Ramos (cell line): ENCODE data around the gene PSMD13.

Source experiments
- in situ Hi-C: fragments of 300-500 bp; cut with MboI; formaldehyde crosslinking; loops from one replicate; pipeline ENCODE4 v1.14.3; 2022; ENCODE audit warnings: low sequenced_read_pairs; ENCODE audit not compliant: unreplicated experiment

Gene PSMD13

DNA sequence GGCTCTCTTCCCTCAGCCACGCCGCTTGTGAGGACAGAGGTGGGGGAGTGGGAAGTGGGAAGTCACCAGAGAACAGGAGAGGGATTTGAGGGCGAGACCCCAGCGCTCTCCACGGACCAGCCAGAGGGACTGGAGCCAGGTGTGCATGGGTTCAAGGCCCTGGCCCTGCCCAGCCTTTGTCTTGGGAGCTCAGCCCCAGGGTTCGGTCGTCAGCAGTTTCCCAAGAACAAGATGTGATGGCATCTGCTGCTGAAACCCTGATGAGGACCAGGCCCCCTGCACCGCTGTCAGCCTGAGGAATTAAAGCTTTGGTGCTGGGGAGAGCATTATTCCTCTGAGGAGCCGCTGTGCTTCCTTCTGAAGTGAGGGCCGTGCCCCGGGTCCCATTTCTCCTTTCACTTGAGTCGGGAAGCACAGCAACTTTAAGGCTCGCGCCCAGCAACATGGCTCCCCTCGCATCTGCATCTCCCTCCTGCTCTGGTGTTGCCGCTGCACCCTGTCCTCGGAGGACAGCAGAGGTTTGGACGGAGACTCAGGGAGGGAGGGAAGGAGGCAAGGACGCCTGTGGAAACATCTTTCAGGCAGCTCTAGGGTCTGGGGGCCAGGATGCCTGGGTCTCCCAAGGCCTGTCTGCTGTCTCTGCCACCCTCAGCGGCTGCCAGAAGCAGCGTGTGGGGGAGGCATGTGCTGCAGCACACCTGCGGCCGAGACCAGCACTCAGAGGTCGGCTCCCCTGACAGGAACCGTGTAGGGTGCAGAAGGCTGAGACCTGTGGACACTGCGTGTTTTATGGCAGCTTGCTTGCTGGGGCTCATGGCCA is 58.8 kb downstream of the PSMD13 start:
- in situ Hi-C loops = no loop called here

DNA sequence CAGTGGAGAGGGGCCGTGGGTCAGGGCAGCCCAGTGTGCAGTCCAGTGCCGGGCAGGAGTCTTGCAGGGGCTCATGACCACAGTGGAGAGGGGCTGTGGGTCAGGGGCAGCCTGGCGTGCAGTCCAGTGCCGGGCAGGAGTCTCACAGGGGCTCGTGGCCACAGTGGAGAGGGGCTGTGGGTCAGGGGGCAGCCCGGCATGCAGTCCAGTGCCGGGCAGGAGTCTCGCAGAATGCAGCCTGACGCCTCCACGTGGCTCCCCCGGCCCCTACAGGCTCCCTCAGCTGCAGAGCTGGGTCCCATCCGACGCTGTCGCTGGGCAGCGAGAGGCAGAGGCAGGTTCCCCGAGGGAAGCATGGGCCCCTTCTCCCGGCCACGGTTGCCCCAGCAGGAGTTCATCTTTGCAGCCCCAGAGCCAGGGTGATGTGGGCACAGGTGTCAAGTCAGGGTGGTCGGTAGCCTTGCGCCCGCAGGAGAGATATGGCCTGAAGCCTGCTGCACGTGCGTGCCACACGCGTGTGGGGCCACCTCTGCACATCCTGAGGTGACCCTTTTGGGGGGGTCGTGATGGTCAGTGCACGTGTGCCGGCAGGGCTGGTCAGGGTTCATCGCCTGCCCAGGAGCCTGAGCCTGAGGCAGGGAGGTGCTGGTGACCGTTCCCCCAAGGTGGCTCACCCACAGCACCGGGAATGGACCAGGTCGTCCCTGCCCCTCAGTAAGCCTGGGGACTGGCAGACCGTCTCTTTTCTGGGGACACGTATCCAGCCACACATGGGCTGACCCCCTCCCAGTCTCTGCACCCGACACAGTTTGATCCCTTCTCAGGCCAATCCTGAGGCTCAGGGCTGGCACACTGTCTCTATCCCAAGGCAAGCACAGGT is 59.6 kb downstream of the PSMD13 start:
- in situ Hi-C loops = no loop called here

DNA sequence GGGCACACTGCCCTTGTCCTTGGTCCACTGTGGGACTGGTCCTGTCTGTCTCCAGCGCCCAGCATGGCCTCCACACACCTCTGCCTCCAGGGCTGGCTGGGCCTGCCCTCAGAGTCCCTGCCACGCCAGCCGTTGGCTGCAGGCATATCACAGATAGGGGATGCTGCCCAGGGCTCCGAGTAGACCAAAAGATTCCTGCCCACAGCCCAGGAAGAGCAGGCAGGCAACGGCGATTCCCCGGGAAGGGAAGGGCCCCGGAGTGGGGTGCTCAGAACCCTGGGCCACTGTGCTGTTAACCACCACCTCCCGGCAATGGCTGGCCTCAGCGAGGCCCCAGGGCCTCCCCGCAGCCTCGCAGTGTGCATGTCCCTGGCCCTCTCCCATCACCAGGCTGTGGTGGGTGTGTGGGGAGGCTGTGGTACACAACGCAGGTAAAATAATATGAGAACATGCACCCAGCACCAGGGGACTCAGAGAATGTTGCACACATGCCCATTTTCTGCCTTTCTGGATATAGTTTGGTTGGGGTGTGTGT is 60.3 kb downstream of the PSMD13 start:
- in situ Hi-C loops = no loop called here

DNA sequence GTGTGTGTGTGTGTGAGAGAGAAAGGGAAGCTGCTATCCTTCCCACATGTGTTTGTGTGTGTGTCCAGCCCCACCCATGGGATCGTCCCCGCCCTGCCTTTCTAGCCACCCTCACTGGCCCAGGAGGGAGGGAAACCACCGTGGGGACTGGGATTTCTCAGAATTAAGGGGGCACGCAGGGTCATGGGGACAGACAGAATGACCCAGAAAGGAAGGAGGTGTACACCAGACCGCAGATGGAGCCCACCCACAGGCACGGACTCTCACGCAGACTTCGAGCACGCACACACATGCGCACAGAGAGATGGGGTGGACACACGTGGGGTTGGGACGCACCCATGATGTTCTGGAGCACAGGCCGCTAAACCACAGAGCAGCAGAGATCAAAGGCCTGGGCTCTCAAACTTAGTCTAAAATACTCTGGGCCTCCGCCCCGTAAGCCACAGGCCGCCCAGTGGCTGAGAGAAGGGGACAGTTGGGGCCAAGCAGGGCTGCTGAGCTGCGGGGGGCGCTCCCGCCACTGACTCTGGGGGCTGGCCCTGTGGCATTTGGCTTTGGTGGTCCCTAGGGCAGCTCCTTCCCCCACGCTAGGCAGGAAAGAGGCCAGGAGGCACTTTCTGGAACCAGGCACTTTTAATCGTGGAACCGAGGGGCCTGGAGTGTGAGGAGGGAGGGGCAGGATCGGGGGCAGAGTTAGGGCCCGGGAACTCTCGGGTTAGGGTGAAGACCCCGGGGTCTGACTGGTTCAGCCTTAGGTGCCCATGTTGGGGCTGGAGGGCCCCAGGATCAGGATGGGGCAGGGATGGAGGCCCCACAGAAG is 61.0 kb downstream of the PSMD13 start:
- in situ Hi-C loops = no loop called here

DNA sequence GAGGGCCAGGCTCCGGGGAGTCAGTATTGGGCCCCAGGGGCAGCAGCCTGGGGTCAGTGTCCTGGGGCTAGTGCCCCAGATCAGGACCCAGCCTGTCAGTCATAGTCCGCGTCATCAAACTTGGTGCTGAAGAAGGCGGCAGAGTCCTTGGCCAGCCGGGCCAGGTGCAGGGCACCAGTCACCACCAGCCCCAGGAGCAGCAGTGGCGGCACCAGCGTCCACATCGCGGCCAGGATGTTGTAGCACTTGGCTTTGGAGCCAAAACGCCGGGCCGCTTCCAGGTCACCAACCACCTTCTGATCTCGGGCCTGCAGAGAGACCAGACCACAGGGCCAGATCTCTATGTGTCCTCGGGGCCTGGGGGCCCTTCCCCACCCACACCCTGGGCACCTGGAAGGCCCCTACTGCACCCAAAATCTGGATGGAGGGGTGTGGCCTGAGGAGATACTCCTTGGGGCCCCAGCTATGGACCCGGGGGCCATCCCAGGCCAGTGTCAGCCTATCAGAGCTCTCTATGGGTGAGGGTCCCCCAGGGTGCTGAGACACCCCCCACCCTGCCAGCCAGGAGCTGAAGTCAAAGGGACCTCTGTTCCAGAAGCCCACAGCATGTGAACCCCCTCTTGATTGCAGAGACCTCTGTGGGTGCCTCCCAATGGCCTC is 61.8 kb downstream of the PSMD13 start:
- in situ Hi-C loops = no loop called here

DNA sequence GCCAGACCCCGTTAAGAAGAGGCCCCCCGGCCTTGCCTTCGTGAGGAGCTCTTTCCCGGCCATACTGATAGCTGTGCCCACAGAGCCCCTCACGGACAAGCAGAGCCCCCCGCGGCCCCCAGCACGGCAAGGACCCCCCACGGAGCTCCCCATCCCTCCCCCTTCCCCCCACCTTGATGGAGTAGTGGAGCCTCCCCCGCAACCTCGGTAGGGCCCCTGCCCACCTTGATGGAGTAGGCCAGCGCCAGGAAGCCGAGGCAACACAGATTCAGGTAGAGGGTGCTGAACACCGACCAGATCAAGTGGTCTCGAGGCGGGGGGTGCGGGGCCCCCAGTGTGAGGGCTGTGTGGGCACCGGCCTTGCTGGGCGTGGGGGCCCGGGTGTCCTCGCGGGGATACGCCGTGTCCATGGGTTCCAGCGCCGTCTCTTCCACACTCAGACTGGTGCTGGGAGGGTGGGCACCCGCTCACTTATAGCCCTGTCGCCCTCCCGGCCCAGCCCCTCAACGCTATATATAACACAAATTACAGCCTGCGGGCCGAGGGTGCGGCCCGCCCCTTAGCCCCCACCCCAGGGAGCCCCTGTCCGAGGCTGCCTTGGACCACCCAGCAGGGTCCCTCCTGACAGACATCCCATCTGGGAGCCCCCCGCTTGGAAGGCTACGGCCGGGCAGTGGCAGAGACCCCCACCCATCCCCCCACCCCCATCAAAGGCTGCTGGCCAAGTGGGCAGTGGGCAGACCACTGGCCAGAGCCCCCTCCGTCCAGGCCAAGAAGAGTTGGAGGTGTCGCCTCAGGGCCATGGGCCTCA is 62.5 kb downstream of the PSMD13 start, which contains the start of gene IFITM5:
IFITM5 (minus strand) TSS at position 446 of the 811 bp plus-strand sequence; CDS start at position 410, 36 bp downstream.
- in situ Hi-C loops = no loop called here

DNA sequence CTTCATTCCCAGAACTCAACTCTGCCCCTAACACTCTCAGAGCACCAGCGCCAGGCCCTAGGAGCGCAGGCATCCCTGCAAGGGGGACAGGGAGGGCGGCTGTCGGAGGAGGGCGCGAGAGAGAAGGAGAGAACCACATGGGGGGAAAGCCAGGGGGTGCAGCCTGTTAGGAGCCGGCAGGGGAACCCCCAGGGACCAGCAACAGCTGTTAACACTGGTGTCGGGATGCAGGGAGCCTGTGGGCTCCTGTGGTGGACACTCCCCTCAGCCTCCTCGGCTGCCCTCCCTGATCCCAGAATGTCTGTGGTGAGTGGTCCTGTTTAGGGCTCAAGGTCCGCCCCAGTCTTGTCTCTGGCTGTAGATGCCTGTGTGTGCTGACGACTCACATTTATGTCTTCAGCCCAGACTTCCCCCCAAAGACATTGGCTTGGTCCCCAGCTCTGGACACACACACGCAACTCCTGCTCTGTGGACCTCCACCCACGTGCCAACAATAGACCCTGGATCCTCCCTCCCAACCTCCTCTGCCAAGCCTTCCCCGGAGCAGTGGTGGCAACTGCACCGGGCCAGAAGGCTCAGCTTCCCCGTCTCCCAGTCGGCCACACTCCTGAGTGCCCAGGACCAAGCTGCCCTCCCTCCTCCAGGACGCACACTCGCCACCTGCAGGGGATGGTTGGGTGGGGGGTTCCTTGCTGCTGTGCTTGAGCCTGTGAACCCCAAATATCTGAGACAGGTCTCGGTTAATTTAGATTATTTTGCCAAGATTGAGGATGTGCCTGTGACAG is 63.4 kb downstream of the PSMD13 start:
- in situ Hi-C loops = no loop called here
